Measurements from ENCODE around the gene TNFRSF25. TPM values are rescaled to one million over a fixed set of nuclear protein-coding genes. Genes with fewer than 3 reads are reported as not detected.

The TNFRSF25 gene
- total RNA-seq, 1 experiment from 2014 or later, result not detected

- no peaks in the 10 kb centered on the region for H3K79me2 ChIP-seq (ENCODE audit: low read length)
- H3K27me3 ChIP-seq (ENCODE audit: low read length), result no peaks in the 10 kb centered on the region
- H3K9me3 ChIP-seq (ENCODE audit: low read length), result no peaks in the 10 kb centered on the region
- 0 out of 2 replicates have a peak, but pooled peaks cover 4% of the 10 kb centered on the region for H4K20me1 ChIP-seq (ENCODE audit: insufficient read depth, low read depth, low read length)
- no peak overlapping the region for H3K9ac ChIP-seq (ENCODE audit: low read length)
- no peaks in the 10 kb centered on the region for H3K36me3 ChIP-seq (ENCODE audit: insufficient read depth, low read length)
- no peak overlapping the region for H2AFZ ChIP-seq (ENCODE audit: low read length)
- no peaks in the 10 kb centered on the region for H3K9me2 ChIP-seq (replicated peaks; ENCODE audit: insufficient read depth, low read length)
- H3K4me1 ChIP-seq (ENCODE audit: low read length), result 0 out of 2 replicates have a peak, but pooled peaks cover 2% of the 10 kb centered on the region
- no peak for DNase-seq
- no peak overlapping the region for H3K4me2 ChIP-seq (ENCODE audit: low read depth, low read length, poor library complexity, severe bottlenecking)
- no peak overlapping the region for H3K27ac ChIP-seq (ENCODE audit: low read length)
- no peak overlapping the region for H3K4me3 ChIP-seq (ENCODE audit: low read length)
Observed at GRCh38 chr1:6471970-6472368, 6.0 kb upstream of the TNFRSF25 start.

GRCh38 chr1:6471086-6471969, 5.4 kb upstream of the TNFRSF25 start:
- H2AFZ ChIP-seq (ENCODE audit: low read length), result no peak overlapping the region
- no peaks in the 10 kb centered on the region for H3K36me3 ChIP-seq (ENCODE audit: insufficient read depth, low read length)
- H3K9me3 ChIP-seq (ENCODE audit: low read length), result no peaks in the 10 kb centered on the region

GRCh38 chr1:6470132-6471085, 4.4 kb upstream of the TNFRSF25 start:
- Histone ChIP-seq H3K9me2 (replicated peaks; ENCODE audit: insufficient read depth, low read length) (no peaks in the 10 kb centered on the region), H3K9me3 (ENCODE audit: low read length) (no peaks in the 10 kb centered on the region), H2AFZ (ENCODE audit: low read length) (no peak overlapping the region), H3K4me1 (ENCODE audit: low read length) (0 out of 2 replicates have a peak, but pooled peaks cover 2% of the 10 kb centered on the region), H3K4me3 (ENCODE audit: low read length) (no peak overlapping the region), H3K36me3 (ENCODE audit: insufficient read depth, low read length) (no peaks in the 10 kb centered on the region), H3K27ac (ENCODE audit: low read length) (no peak overlapping the region), H4K20me1 (ENCODE audit: insufficient read depth, low read depth, low read length) (no peaks in the 10 kb centered on the region), H3K9ac (ENCODE audit: low read length) (no peak overlapping the region), H3K4me2 (ENCODE audit: low read depth, low read length, poor library complexity, severe bottlenecking) (no peak overlapping the region), H3K79me2 (ENCODE audit: low read length) (no peaks in the 10 kb centered on the region), H3K27me3 (ENCODE audit: low read length) (no peaks in the 10 kb centered on the region)
- no peak for DNase-seq

More at GRCh38 chr1:6471086-6471969, 5.4 kb upstream of the TNFRSF25 start:
- Histone ChIP-seq H3K79me2 (ENCODE audit: low read length) (no peaks in the 10 kb centered on the region), H3K9ac (ENCODE audit: low read length) (no peak overlapping the region), H3K27me3 (ENCODE audit: low read length) (no peaks in the 10 kb centered on the region), H3K4me3 (ENCODE audit: low read length) (no peak overlapping the region), H4K20me1 (ENCODE audit: insufficient read depth, low read depth, low read length) (0 out of 2 replicates have a peak, but pooled peaks cover 4% of the 10 kb centered on the region), H3K4me1 (ENCODE audit: low read length) (0 out of 2 replicates have a peak, but pooled peaks cover 2% of the 10 kb centered on the region), H3K4me2 (ENCODE audit: low read depth, low read length, poor library complexity, severe bottlenecking) (no peak overlapping the region), H3K27ac (ENCODE audit: low read length) (no peak overlapping the region), H3K9me2 (replicated peaks; ENCODE audit: insufficient read depth, low read length) (no peaks in the 10 kb centered on the region)
- DNase-seq, result no peak

- H3K79me2 ChIP-seq (ENCODE audit: low read length), result no peaks in the 10 kb centered on the region
- no peaks in the 10 kb centered on the region for H3K9me2 ChIP-seq (replicated peaks; ENCODE audit: insufficient read depth, low read length)
- no peak overlapping the region for H3K9ac ChIP-seq (ENCODE audit: low read length)
- no peak overlapping the region for H2AFZ ChIP-seq (ENCODE audit: low read length)
- no peaks in the 10 kb centered on the region for H4K20me1 ChIP-seq (ENCODE audit: insufficient read depth, low read depth, low read length)
- H3K4me2 ChIP-seq (ENCODE audit: low read depth, low read length, poor library complexity, severe bottlenecking), result no peak overlapping the region
- H3K9me3 ChIP-seq (ENCODE audit: low read length), result no peaks in the 10 kb centered on the region
- H3K36me3 ChIP-seq (ENCODE audit: insufficient read depth, low read length), result no peaks in the 10 kb centered on the region
- H3K4me3 ChIP-seq (ENCODE audit: low read length), result no peak overlapping the region
- H3K27ac ChIP-seq (ENCODE audit: low read length), result no peak overlapping the region
- H3K27me3 ChIP-seq (ENCODE audit: low read length), result no peaks in the 10 kb centered on the region
- no peak for DNase-seq
- no peaks in the 10 kb centered on the region for H3K4me1 ChIP-seq (ENCODE audit: low read length)
Observed at GRCh38 chr1:6468729-6469461, 2.9 kb upstream of the TNFRSF25 start.

- no peaks in the 10 kb centered on the region for H3K9me2 ChIP-seq (replicated peaks; ENCODE audit: insufficient read depth, low read length)
Observed at GRCh38 chr1:6467744-6468688, 2.0 kb upstream of the TNFRSF25 start.

GRCh38 chr1:6467224-6467623, 1.3 kb upstream of the TNFRSF25 start:
- Histone ChIP-seq H3K9me3 (ENCODE audit: low read length) (no peaks in the 10 kb centered on the region), H3K27ac (ENCODE audit: low read length) (no peak overlapping the region), H3K36me3 (ENCODE audit: insufficient read depth, low read length) (no peaks in the 10 kb centered on the region), H4K20me1 (ENCODE audit: insufficient read depth, low read depth, low read length) (no peaks in the 10 kb centered on the region), H3K4me1 (ENCODE audit: low read length) (no peaks in the 10 kb centered on the region), H3K27me3 (ENCODE audit: low read length) (no peaks in the 10 kb centered on the region), H3K4me2 (ENCODE audit: low read depth, low read length, poor library complexity, severe bottlenecking) (no peak overlapping the region), H3K9me2 (replicated peaks; ENCODE audit: insufficient read depth, low read length) (no peaks in the 10 kb centered on the region), H3K4me3 (ENCODE audit: low read length) (no peak overlapping the region), H2AFZ (ENCODE audit: low read length) (no peak overlapping the region), H3K9ac (ENCODE audit: low read length) (no peak overlapping the region), H3K79me2 (ENCODE audit: low read length) (no peaks in the 10 kb centered on the region)
- DNase-seq, result no peak

More at GRCh38 chr1:6467744-6468688, 2.0 kb upstream of the TNFRSF25 start:
- no peak for DNase-seq
- Histone ChIP-seq H3K79me2 (ENCODE audit: low read length) (no peaks in the 10 kb centered on the region), H3K4me2 (ENCODE audit: low read depth, low read length, poor library complexity, severe bottlenecking) (no peak overlapping the region), H3K9ac (ENCODE audit: low read length) (no peak overlapping the region), H3K27ac (ENCODE audit: low read length) (no peak overlapping the region), H4K20me1 (ENCODE audit: insufficient read depth, low read depth, low read length) (no peaks in the 10 kb centered on the region), H3K4me3 (ENCODE audit: low read length) (no peak overlapping the region), H3K27me3 (ENCODE audit: low read length) (no peaks in the 10 kb centered on the region), H3K9me3 (ENCODE audit: low read length) (no peaks in the 10 kb centered on the region), H3K36me3 (ENCODE audit: insufficient read depth, low read length) (no peaks in the 10 kb centered on the region), H3K4me1 (ENCODE audit: low read length) (no peaks in the 10 kb centered on the region), H2AFZ (ENCODE audit: low read length) (no peak overlapping the region)

- no peaks in the 10 kb centered on the region for H4K20me1 ChIP-seq (ENCODE audit: insufficient read depth, low read depth, low read length)
- no peak overlapping the region for H2AFZ ChIP-seq (ENCODE audit: low read length)
- no peak for DNase-seq
- H3K9me2 ChIP-seq (replicated peaks; ENCODE audit: insufficient read depth, low read length), result no peaks in the 10 kb centered on the region
- no peaks in the 10 kb centered on the region for H3K79me2 ChIP-seq (ENCODE audit: low read length)
- H3K27me3 ChIP-seq (ENCODE audit: low read length), result no peaks in the 10 kb centered on the region
- H3K9ac ChIP-seq (ENCODE audit: low read length), result no peak overlapping the region
- no peak overlapping the region for H3K4me3 ChIP-seq (ENCODE audit: low read length)
- H3K27ac ChIP-seq (ENCODE audit: low read length), result no peak overlapping the region
- H3K36me3 ChIP-seq (ENCODE audit: insufficient read depth, low read length), result no peaks in the 10 kb centered on the region
- H3K4me2 ChIP-seq (ENCODE audit: low read depth, low read length, poor library complexity, severe bottlenecking), result no peak overlapping the region
- no peaks in the 10 kb centered on the region for H3K4me1 ChIP-seq (ENCODE audit: low read length)
- H3K9me3 ChIP-seq (ENCODE audit: low read length), result no peaks in the 10 kb centered on the region
Observed at GRCh38 chr1:6466751-6467150, 778 bp upstream of the TNFRSF25 start.

Data from Karpas-422 (cell line).